Measurements from ENCODE around the gene ZFP90.
"Not testable (repeated sequence)": the region's sequence is repeated elsewhere in the genome, so short reads cannot be mapped to it uniquely, and the experiment has no call there.

Gene ZFP90

GRCh38 chr16:68514511-68514910 is 24.6 kb upstream of the ZFP90 start:
- in situ Hi-C loops (cut with HindIII; ENCODE audit: low sequenced_read_pairs) = loop anchor here (5.0 kb wide), 1 partner anchor 92 kb away; no protein-coding TSS in a partner anchor

DNA sequence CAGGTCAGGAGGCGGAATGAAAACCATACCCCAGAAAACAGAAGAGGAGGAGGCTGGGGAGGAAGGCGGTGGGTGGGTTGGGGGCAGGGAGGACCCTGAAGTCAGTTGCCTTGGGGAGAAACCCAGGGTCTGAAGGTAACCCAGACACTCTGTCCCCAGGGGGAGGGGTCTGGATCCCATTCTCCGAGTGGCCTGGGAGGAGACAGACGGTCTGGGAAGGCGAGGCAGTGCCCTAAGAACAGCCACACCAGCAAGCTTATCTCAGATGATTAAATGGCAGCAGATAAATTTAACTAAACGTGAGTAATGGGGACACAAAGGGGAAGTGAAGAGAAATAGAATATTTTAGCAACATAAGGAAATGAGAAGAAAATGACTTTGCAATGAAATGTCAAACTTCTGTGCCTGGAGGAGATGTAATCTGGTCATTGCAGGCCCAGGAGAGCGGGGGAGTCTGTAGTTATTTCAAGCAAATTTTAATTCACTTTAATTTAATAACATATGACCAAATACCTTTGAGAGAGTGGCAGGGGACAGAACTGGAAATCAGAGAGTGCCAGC is 21.4 kb upstream of the ZFP90 start:
- in situ Hi-C loops (cut with HindIII; ENCODE audit: low sequenced_read_pairs) = no loop called here

- in situ Hi-C loops (cut with HindIII; ENCODE audit: low sequenced_read_pairs) = no loop called here
These were observed 19.8 kb upstream of the ZFP90 start for GRCh38 chr16:68519225-68519745.

DNA sequence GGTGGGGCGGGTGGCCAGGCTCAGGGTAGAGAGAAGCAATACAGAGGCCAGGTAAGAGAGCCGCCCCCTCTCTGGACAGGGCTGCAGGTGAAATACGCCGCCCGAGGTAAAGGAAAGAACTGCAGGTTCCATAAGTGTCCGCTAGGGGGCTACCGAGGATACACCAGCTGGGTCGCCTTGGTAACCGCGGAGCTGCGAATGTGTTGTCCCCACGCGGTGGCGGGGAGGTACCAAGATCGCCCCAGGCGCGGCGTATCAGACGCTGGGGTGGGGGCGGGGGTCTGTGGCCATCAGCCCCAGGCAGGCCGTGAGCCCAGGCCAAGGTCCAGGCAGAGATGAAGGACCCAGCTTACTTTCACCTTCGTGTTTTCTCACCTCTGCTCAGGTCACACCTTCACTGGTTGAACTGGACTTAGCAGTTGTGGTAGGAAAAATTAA is 18.4 kb upstream of the ZFP90 start:
- in situ Hi-C loops (cut with HindIII; ENCODE audit: low sequenced_read_pairs) = no loop called here

- in situ Hi-C loops (cut with HindIII; ENCODE audit: low sequenced_read_pairs) = no loop called here
These were observed 14.8 kb upstream of the ZFP90 start for GRCh38 chr16:68524069-68524820.

DNA sequence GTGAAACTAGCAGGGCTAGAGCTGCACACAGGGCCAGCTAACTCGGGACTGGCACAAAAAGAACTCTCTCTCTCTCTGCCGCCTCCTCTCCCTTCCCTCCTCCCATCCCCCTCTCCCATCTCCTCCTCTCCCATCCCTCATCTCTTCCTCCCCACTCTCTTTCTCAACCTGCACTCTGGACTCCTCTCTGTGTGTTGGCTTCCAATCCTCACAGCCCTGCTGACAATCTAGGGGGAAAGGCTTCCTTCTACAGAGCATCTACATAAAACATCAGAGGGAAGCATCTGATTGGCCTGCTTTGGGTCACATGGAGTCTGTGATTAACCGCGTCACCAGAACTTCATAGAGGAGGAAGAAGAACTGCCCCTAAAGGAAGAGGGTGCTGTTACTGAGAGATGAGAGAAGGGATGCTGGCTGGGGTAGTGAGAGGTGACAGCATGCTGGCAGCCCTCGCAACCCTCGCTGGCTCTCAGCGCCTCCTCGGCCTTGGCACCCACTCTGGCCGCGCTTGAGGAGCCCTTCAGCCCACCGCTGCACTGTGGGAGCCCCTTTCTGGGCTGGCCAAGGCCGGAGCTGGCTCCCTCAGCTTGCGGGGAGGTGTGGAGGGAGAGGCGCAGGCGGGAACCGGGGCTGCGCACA is 12.8 kb upstream of the ZFP90 start:
- in situ Hi-C loops (cut with HindIII; ENCODE audit: low sequenced_read_pairs) = no loop called here

- in situ Hi-C loops (cut with HindIII; ENCODE audit: low sequenced_read_pairs) = no loop called here
These were observed 12.3 kb upstream of the ZFP90 start for GRCh38 chr16:68526782-68527145.

GRCh38 chr16:68528233-68528632 is 10.9 kb upstream of the ZFP90 start:
- in situ Hi-C loops (cut with HindIII; ENCODE audit: low sequenced_read_pairs) = no loop called here

DNA sequence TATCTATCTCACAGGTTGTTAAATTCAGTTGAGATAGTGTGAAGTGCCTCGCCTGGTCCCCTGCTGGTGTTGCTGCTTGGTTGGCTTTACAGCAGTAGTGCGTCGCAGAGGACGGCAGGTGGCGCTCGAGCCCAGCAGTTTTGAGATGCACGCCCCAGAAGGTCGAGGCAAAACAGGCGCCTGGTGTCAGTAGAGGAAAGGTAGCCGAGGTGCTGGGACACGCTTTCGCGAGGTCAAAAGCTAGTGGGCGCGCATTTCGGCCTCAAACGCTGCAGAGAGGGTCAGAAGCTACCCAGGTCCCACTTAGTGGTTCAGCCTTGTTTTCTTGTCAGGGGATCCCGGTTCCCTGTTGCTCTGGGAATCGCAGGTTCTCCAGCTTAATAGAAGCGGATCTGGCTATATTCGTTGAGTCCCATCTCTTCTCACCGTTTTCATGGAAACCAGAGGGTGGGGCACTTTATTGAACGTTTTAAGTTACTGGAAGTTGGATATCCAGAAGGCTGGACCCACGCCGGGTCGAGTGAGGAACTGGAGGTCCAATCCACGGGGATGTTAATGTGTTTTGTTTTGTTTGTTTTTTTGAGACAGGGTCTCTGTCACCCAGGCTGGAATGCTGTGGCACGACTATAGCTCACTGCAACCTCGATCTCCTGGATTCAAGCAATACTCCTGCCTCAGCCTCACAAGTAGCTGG is 10.3 kb upstream of the ZFP90 start:
- in situ Hi-C loops (cut with HindIII; ENCODE audit: low sequenced_read_pairs) = no loop called here

DNA sequence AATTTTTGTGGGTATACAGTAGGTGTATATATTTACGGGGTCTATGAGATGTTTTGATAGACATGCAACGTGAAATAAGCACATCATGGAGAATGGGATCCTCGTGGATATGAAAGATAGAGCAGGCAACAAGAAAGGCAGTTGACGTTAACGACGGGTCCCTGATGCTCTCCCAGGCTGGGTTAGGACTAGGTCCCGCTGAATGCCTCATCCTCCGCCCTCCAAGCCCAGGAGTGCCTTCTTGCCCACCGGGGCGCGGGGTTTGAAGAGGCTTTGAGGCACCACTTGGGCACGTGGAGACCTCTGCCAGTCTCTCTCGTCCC is 9.5 kb upstream of the ZFP90 start:
- in situ Hi-C loops (cut with HindIII; ENCODE audit: low sequenced_read_pairs) = no loop called here

DNA sequence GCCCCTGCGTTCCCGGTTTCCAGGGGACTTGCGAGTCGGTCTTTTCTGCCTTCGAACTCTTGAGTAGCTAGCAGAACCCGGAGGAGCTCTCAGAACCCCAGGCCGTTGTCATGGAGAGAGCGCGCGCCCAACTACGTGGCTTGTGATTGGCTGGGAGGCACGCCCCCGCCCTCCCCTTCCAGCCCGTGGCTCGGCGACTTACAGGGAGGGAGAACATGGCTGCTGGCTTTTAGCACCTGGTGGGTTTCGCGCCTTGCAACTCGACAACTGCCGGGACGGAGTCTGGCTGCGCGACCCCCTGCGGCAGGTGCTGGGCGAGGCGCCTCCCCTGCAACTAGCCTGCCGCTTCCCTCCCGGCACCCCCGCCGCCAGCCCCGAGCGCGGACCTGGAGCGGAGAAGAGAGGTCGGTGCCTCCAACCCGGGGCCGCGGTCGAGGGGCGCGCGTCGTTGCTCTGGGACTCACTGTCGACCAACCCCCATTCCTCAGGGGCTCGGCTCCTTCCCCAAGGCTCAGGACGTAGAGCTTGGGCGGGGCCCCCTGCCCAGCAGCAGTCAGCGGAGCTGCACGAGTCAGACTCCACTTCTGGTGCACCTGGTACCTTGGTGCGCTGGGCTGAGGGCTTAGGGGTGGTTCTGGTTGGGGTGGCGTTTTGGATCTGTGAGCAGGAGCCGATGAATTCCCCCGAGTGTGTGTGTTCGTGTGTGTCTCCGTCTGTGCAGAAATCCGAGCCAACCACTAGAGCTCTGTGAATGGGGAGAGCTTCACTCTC is 9.0 kb upstream of the ZFP90 start:
- in situ Hi-C loops (cut with HindIII; ENCODE audit: low sequenced_read_pairs) = no loop called here

DNA sequence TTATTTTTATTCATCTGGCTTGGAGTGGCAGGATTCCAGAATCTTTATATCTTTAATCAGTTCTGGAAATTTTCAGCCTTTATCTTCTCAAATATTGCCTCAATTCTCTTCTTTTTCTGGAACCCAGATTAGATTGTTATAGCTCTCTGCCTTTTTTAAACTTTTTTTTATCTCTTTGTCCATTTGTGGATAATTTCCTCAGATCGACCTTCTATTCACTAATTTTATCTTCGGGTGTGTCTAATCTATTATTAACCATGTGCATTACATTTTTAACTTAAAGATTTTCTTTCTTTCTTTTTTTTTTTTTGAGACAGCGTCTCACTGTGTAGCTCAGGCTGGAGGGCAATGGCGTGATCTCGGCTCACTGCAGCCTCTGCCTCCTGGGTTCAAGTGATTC is 5.2 kb upstream of the ZFP90 start:
- in situ Hi-C loops (cut with HindIII; ENCODE audit: low sequenced_read_pairs) = no loop called here

DNA sequence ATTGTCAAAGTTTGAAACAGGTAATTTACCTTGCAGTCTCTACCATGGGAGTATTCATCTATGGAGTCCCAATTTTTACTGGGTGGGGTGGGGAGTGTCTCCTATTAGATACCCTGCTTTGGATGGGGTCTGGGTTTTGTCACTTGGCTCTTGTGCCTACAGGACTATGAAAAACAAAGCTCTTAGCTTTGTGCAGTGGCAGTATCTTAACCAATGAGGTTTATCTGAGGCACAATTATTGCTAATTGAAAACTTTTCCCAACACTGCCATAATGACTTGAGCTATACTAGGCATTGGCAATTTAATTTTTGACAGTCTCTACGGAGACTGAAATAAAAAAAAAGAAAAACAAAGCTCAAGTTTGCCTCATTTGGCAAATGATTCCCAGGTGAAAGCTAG is 3.8 kb upstream of the ZFP90 start:
- in situ Hi-C loops (cut with HindIII; ENCODE audit: low sequenced_read_pairs) = no loop called here

- in situ Hi-C loops (cut with HindIII; ENCODE audit: low sequenced_read_pairs) = no loop called here
These were observed 684 bp downstream of the ZFP90 start for GRCh38 chr16:68539711-68540239.

DNA sequence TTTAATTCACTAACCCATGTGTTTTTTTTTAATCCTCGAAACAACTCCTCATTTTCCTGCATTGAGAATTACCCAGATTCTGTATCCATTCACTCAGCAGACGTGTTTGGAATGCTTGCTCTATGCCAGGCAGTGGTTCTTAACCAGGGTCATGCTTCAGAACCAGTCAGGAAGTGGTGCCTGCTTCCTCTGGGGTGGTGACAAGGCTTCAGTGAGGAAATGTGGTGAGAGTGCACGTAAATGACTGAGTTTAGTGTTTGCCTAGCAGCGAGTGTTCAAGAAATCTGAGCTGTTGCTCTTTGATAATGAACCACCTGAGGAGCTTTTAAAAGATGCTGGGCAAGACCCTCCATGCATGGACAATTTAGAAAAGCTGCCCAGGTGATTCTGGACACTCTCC is 9.9 kb downstream of the ZFP90 start:
- in situ Hi-C loops (cut with HindIII; ENCODE audit: low sequenced_read_pairs) = no loop called here

- in situ Hi-C loops (cut with HindIII; ENCODE audit: low sequenced_read_pairs) = no loop called here
These were observed 14.1 kb downstream of the ZFP90 start for GRCh38 chr16:68553186-68553585.

DNA sequence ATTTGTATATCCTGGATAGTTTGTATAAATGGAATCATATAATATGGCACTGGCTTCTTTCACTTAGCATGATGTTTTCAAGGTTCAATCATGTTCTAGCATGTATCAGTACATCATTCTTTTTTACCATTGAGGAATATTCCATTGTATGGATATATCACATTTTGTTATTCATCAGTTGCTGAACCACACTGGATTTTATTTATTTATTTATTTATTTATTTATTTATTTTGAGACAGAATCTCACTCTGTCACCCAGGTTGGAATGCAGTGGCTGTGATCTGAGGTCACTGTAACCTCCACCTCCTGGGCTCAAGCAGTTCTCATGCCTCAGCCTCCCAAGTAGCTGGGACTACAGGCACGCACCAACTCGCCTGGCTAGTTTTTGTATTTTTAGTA is 21.2 kb downstream of the ZFP90 start:
- in situ Hi-C loops (cut with HindIII; ENCODE audit: low sequenced_read_pairs) = not testable (repeated sequence)

GRCh38 chr16:68563631-68564381 is 24.7 kb downstream of the ZFP90 start:
- in situ Hi-C loops (cut with HindIII; ENCODE audit: low sequenced_read_pairs) = no loop called here

DNA sequence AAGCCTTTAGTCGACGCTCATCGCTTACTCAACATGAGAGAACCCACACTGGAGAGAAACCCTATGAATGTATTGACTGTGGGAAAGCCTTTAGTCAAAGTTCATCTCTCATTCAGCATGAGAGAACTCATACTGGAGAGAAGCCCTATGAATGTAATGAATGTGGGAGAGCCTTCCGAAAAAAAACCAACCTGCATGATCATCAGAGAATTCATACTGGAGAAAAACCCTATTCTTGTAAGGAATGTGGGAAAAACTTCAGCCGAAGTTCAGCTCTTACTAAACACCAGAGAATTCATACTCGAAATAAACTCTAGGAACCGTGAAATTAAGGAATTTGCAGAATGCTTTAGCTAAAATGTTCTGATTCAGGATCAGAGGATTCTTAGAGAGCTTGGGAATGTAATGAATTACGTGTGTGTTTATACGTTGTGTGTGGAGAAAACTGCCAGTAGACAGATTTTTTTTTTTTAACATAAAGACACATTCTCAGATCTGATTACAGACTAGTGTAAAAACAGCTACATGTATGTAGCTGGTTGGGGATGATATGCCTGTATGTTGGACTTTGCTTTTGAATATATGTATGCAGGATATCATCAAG is 25.4 kb downstream of the ZFP90 start:
- in situ Hi-C loops (cut with HindIII; ENCODE audit: low sequenced_read_pairs) = no loop called here
